Breast epithelium (tissue), 3 donors: Measurements from ENCODE around the gene CDC26.

Experiments
- POLR2A ChIP-seq: fragments of 450-650 bp; IDR thresholded peaks from one replicate; pipeline ENCODE4 v1.6.1; 2016; ENCODE audit warnings: antibody characterized with exemption, mild to moderate bottlenecking, moderate library complexity
- POLR2AphosphoS5 ChIP-seq, 3 donors: sonication (generic); formaldehyde crosslinking; IDR thresholded peaks; one replicate each; pipeline ENCODE4 v1.6.1; 2017; ENCODE audit warnings: antibody characterized with exemption in 3 of 3
- TF ChIP-seq, protein P1 (sequence below), 3 donors: fragments of 450-650 bp; IDR thresholded peaks; one replicate each; pipeline ENCODE4 v1.5.1; 2016 to 2017; ENCODE audit warnings: antibody characterized with exemption in 3 of 3, mild to moderate bottlenecking in 3 of 3, moderate library complexity in 3 of 3

DNA sequence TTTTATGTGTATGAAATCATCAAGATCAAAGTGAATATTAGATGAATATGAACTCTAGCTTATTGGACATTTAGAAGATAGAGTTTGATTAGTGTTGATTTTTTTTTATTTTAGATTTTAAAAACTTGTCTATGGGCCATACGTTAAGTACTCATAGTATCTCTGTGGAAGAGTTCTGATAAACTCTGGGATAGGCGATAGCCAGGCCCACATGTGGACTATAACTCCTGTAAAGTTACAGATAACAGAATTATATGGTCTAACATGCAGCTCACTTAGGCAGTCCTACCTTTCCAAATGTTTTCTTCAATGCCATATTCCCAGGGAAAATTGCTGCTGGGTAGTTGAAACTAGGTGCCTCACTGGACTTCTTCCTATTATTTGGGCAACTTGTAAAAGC is 43.7 kb downstream of the CDC26 start:
- TF ChIP-seq POLR2A (no peak), POLR2AphosphoS5 (IDR thresholded peaks at IDR 0.05) (no peak)
- TF ChIP-seq, protein P1, sequence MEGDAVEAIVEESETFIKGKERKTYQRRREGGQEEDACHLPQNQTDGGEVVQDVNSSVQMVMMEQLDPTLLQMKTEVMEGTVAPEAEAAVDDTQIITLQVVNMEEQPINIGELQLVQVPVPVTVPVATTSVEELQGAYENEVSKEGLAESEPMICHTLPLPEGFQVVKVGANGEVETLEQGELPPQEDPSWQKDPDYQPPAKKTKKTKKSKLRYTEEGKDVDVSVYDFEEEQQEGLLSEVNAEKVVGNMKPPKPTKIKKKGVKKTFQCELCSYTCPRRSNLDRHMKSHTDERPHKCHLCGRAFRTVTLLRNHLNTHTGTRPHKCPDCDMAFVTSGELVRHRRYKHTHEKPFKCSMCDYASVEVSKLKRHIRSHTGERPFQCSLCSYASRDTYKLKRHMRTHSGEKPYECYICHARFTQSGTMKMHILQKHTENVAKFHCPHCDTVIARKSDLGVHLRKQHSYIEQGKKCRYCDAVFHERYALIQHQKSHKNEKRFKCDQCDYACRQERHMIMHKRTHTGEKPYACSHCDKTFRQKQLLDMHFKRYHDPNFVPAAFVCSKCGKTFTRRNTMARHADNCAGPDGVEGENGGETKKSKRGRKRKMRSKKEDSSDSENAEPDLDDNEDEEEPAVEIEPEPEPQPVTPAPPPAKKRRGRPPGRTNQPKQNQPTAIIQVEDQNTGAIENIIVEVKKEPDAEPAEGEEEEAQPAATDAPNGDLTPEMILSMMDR (IDR thresholded peaks at IDR 0.05) = no peak
